ENCODE results near the gene CYP3A7.

GRCh38 chr7:99709260-99709659 lies 25.7 kb downstream of the CYP3A7 start:
- TF ChIP-seq CTCF (IDR thresholded peaks at IDR 0.05): no peak
- no peak for TF ChIP-seq POLR2A (IDR thresholded peaks at IDR 0.05)
